Psoas muscle (tissue), 8 donors: Measurements from ENCODE around the gene PTPN3. TPM values are rescaled to one million over a fixed set of nuclear protein-coding genes. Genes with fewer than 3 reads are reported as not detected.
"Not testable (repeated sequence)": the region's sequence is repeated elsewhere in the genome, so short reads cannot be mapped to it uniquely, and the experiment has no call there.

Experiments
- ATAC-seq, 4 donors: fragments of 200-7000 bp; cut with Tn5 transposase; one replicate each; pipeline ENCODE4 v1.9.1; 2020; ENCODE audit warnings: moderate library complexity in 3 of 4, mild to moderate bottlenecking in 2 of 4
- DNase-seq, 2 donors: peaks; one replicate each; pipeline ENCODE4 v3.0.0-alpha.2; 2020
- H3K27ac ChIP-seq: fragments of 200-600 bp; one replicate; pipeline ENCODE4 v1.8.0; 2022
- H3K27me3 ChIP-seq, 3 donors: fragments of 200-600 bp in 1 of 3; one replicate each; pipeline versions ENCODE4 v1.6.1 to v1.8.0; 2013 to 2022; ENCODE audit warnings: low read length in 2 of 3, mild to moderate bottlenecking in 2 of 3, moderate library complexity in 1 of 3; ENCODE audit not compliant: insufficient read depth in 3 of 3
- H3K36me3 ChIP-seq, 2 donors: fragments of 200-600 bp in 1 of 2; one replicate each; pipeline versions ENCODE4 v1.6.1 to v1.8.0; 2013 to 2022; ENCODE audit warnings: low read depth in 1 of 2, mild to moderate bottlenecking in 1 of 2, moderate library complexity in 1 of 2; ENCODE audit not compliant: insufficient read depth in 1 of 2
- H3K4me1 ChIP-seq: fragments of 200-600 bp; one replicate; pipeline ENCODE4 v1.8.0; 2022
- H3K4me3 ChIP-seq: fragments of 200-600 bp; one replicate; pipeline ENCODE4 v1.8.0; 2022; ENCODE audit warnings: mild to moderate bottlenecking
- H3K9me3 ChIP-seq: fragments of 200-600 bp; one replicate; pipeline ENCODE4 v1.8.0; 2022
- CTCF ChIP-seq: fragments of 200-600 bp; IDR thresholded peaks from one replicate; pipeline ENCODE4 v1.8.0; 2022; ENCODE audit warnings: antibody characterized with exemption
- WGBS, 3 donors: extraction: QIAGEN DNeasy Blood & Tissue Kit; methylation state at CpG; one replicate each; pipeline versions ENCODE4 v1.1.6 to v1.1.7; 2013; 5-methylcytosine and 5-hydroxymethylcytosine counted together
- intact Hi-C, 2 donors: fragments of 100-400 bp; cut with DNase I; formaldehyde crosslinking; loops; one replicate each; pipeline versions ENCODE4 v1.11.0 to v1.14.2; 2022
- polyA plus RNA-seq, 3 donors: library from polyadenylated mRNA; stranded (reverse); fragments of 200-250 nt; gene quantifications; one replicate each; pipeline ENCODE4 v1.2.3, GENCODE V29; 2013
- total RNA-seq, 4 donors: library from RNA; stranded (reverse); fragmentation: NEBNext Ultra II Directional in 2 of 4; extraction: Animal tissue kit (Norgen Biotek cat#: 25700) in 2 of 4; gene quantifications; one replicate each; pipeline versions ENCODE4 v1.2.1 to v1.2.4, GENCODE V29; 2021 to 2023
- donor health status: healthy with polysubstance abuse.
- donor health status: DM: no; HTN: no; CAD: no; lungs with moderate emphysema.
- donor health status: Bipolar disorder and iron deficiency.
- donor health status: healthy.
- donor health status: DM: yes; HTN: yes; CAD: no.
- donor health status: DM: no; HTN: no; CAD: no.
- donor health status: DM: no; HTN: no; CAD: no.
- donor health status: DM: yes; HTN: yes; CAD: no.

The PTPN3 gene
- total and polyA plus RNA-seq, 7 donors, result 8.8 to 130 (median 46.5) TPM

GRCh38 chr9:109537288-109537687 is 39.2 kb upstream of the PTPN3 start:
- TF ChIP-seq CTCF, result no peak
- no peak overlapping the region for H3K27ac ChIP-seq
- intact Hi-C loops, result no loop called here
- ATAC-seq (no peak), DNase-seq (no peak)
- H3K36me3 ChIP-seq, result no peaks in the 10 kb centered on the region
- H3K4me3 ChIP-seq, result no peak overlapping the region
- no peaks in the 10 kb centered on the region for H3K9me3 ChIP-seq
- H3K4me1 ChIP-seq, result no peaks in the 10 kb centered on the region
- no peaks in the 10 kb centered on the region for H3K27me3 ChIP-seq
- 61 to 64% (median 63%) methylated on average over 6 of the region's 6 CpGs for WGBS, 3 donors

GRCh38 chr9:109536859-109537258 is 38.8 kb upstream of the PTPN3 start:
- Histone ChIP-seq H3K27me3 (no peaks in the 10 kb centered on the region), H3K4me1 (no peaks in the 10 kb centered on the region), H3K27ac (no peak overlapping the region), H3K9me3 (no peaks in the 10 kb centered on the region), H3K4me3 (no peak overlapping the region), H3K36me3 (no peaks in the 10 kb centered on the region)
- intact Hi-C loops, result no loop called here
- no peak for TF ChIP-seq CTCF
- 40 to 54% (median 54%) methylated on average over 3 of the region's 3 CpGs for WGBS, 3 donors
- DNase-seq, result no peak
- no peak for ATAC-seq

- ATAC-seq, result no peak
- DNase-seq, result no peak
- 77 to 81% (median 78%) methylated on average over 6 of the region's 6 CpGs for WGBS, 3 donors
- no peak overlapping the region for H3K27ac ChIP-seq
- intact Hi-C loops, result no loop called here
- no peaks in the 10 kb centered on the region for H3K27me3 ChIP-seq
- no peaks in the 10 kb centered on the region for H3K36me3 ChIP-seq
- no peak for TF ChIP-seq CTCF
- H3K9me3 ChIP-seq, result no peaks in the 10 kb centered on the region
- H3K4me1 ChIP-seq, result no peaks in the 10 kb centered on the region
- no peak overlapping the region for H3K4me3 ChIP-seq
These were observed 37.3 kb upstream of the PTPN3 start for GRCh38 chr9:109535365-109535764.

GRCh38 chr9:109534151-109534550 is 36.0 kb upstream of the PTPN3 start:
- no peak for DNase-seq
- H3K27ac ChIP-seq, result no peak overlapping the region
- intact Hi-C loops, result no loop called here
- H3K9me3 ChIP-seq, result no peaks in the 10 kb centered on the region
- no peaks in the 10 kb centered on the region for H3K27me3 ChIP-seq
- H3K4me1 ChIP-seq, result no peaks in the 10 kb centered on the region
- no peak for TF ChIP-seq CTCF
- H3K36me3 ChIP-seq, result no peaks in the 10 kb centered on the region
- no peak for ATAC-seq
- H3K4me3 ChIP-seq, result no peak overlapping the region
- WGBS, 3 donors, result 87 to 94% (median 91%) methylated on average over 35 to 36 of the region's 36 CpGs

GRCh38 chr9:109532652-109533051 is 34.5 kb upstream of the PTPN3 start:
- intact Hi-C loops, H3K4me3 ChIP-seq, DNase-seq, ATAC-seq, H3K9me3 ChIP-seq, H3K27me3 ChIP-seq, H3K4me1 ChIP-seq, H3K27ac ChIP-seq, H3K36me3 ChIP-seq: not testable (repeated sequence)
- 67 to 86% (median 80%) methylated on average over 12 to 13 of the region's 13 CpGs for WGBS, 3 donors
